Dermis microvascular lymphatic vessel endothelial cell (primary cell): Measurements from ENCODE around the gene PLEKHM1. TPM values are rescaled to one million over a fixed set of nuclear protein-coding genes. Genes with fewer than 3 reads are reported as not detected.
A peak's percentile ranks its signal among the peaks of the same experiment; 100 is the strongest.

Experiments used
- DNase-seq, 2 donors: peaks; one replicate each; pipeline versions ENCODE4 v3.0.0 to v3.0.0-alpha.2; 2010; ENCODE audit warnings: low read depth in 2 of 2
- total RNA-seq: library from RNA; depleted of rRNA; stranded (reverse); fragments of >200 nt; gene quantifications from 2 replicates; pipeline ENCODE4 v1.2.1, GENCODE V29; 2014

The PLEKHM1 gene
- total RNA-seq, 1 donor from 2014 or later, result 12.7 TPM

DNA sequence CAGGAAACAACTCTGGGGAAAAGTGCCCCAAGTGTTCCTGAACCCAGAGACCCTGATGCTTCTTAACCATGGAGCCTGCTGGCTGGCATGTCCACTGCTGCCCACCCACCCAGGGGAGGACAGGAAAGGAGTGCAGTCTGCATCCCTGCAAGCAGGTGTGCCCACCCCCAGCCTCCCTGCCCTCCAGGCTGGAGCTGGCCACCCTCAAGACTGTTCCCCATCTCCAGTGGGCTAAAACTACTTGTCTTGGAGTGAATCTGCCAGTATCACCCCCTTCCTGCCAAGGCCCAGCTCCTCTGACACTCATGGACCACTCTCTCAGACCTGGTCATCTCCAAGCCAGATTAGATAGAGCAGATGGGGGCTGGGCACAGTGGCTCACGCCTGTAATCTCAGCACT, 87.6 kb downstream of the PLEKHM1 start:
- DNase-seq, result no peak

DNA sequence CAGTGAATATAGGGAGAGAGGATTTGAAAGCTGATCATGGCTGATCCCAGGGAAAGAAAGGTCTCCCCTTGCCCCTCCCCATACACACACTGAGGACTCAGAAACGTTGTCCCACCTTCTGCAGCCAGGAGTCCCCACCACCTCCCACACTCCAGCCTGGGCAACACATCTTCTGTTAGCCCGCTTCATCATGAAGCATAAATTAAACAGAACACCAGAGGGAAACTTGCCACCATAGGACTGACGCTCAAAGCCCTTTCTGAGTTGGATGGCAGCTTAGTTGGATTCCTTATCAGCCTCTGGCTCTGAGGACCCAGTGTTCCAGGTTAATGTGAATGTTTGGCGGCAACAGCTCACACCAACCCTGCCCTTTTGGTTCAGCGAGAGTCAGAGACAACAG, 91.7 kb downstream of the PLEKHM1 start:
- DNase-seq, result no peak

DNA sequence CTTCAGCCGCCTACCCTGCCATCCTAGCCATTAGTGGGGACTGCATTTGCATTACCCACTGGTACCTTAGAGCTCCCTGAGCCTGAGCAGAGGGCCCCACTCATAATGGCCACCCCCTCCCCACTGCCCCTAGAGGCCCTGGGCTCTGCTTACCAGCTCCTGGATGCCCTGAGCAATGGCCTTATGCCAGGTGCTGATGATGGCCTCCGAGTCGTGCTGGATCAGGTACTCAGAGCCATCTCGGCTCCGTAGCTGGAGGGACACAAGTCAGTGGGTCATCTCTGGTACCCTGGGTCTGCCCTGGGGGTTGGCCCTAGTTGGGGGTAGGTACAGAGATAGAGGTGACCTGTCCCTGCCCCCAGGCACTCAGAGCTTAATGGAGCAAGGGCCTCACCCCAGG, 92.7 kb downstream of the PLEKHM1 start:
- no peak for DNase-seq

GRCh38 chr17:45396496-45397205, 93.9 kb downstream of the PLEKHM1 start:
- no peak for DNase-seq

DNA sequence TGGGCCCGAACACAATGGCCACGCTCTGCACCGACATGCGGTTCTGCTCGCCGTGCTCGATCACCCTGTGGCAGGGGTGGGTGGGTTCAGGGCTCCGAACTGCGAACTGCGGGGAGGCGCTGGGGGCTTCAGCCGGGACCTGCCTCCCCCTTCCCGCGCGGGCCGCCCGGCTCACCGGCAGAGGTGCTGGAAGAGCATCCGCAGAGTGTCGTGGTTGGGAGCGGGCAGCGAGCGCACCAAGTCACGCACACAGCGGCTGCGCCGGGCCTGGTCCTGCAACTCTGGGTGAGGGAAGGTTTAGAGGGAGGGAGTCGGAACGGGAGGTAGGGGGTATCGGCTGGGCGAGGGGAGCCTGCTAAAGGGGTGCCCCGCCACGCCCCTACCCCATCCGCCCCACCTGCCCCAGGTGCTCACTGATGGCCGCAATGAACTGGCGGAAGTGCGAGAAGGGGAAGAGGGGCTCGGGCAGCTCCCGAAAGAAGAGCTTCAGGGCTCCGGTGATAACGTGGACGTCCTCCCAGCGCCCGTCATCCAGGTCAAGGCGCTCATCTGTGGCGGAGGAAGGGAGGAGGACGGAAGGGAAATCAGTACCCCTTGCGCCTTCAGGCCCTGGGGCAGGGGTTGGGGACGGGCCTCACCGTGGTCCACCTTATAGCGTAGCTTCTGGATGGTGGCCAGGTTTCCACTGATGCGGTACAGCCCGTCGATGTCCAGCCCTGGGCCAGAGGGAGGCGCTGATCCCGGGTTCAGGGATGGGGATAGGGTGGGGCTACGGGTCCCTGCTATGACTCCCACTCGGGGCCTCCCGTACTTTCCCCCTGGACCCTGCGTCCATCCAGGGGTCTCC, 94.7 kb downstream of the PLEKHM1 start:
- no peak for DNase-seq

DNA sequence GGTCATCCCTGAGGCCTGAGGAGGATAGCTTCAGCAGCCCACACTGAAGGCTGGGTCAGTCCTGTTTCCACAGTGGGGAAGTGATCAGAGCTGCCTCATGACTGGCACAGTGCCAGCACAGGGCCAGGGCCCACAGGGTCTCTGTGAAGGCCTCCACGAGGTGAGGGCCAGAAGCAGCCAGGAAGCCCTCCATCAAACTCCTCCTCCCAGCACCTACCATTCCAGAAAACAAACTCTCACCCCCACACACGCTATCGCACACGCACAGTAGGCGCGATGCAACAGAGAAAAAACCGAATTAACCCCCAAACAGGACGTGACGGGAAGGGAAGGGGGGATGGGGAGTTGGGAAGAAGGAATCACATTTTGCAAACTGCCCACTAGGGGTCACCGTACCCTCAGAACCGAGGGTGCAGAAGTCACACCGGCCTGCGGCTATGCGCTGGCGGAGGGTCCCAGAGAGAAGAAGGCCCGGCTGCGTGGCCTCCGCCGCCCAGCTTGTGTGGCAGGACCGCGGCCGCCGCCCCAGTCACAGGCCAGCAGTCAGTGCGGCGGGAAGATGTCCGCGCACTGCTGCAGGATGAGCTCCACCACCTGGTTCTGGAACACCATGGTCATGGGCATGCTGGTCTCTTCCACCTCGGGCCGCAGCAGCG, 95.5 kb downstream of the PLEKHM1 start:
- DNase-seq, result peak; percentile 64 to 83

DNA sequence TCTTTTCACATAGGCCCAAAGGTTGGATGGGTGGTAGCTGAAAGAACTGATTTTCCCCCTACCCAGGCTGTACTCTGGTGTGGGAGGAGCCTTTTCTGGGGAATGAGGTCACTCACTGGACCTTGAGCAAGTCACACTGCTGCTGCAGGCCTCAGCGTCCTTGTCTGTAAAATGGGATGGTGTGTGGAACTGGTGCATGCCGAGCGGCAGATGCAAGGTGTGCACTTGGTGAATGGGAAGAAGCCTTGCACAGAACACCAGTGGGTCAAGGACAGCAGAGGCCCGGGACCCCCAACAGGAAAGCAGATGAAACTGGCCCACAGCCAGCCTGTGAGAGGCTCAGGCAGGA, 96.0 kb downstream of the PLEKHM1 start:
- no peak for DNase-seq

DNA sequence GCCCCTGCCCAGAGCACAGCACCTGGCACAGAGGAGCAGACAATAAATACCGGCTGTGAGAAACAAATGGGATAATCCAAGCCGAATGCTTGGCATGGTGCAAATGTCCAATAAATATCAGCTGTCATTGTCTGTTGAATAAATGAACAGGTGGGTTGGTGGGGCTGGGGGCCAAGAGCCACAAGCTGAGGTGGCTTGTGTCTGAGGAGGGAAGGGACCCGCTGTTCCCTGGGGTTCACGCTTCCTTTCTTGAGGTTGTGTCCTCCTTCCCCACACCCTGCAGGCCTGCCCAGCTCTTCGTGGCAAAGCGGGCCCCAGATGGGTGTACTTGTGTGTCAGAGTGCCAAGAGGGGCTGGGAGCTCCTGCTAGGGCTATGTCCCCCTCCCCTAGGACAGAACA, 96.4 kb downstream of the PLEKHM1 start:
- DNase-seq, result no peak

- DNase-seq, result no peak
Measured at GRCh38 chr17:45393411-45393810, 97.1 kb downstream of the PLEKHM1 start.

GRCh38 chr17:45391918-45392317, 98.6 kb downstream of the PLEKHM1 start:
- DNase-seq, result no peak

GRCh38 chr17:45391291-45391690, 99.2 kb downstream of the PLEKHM1 start:
- DNase-seq, result no peak

DNA sequence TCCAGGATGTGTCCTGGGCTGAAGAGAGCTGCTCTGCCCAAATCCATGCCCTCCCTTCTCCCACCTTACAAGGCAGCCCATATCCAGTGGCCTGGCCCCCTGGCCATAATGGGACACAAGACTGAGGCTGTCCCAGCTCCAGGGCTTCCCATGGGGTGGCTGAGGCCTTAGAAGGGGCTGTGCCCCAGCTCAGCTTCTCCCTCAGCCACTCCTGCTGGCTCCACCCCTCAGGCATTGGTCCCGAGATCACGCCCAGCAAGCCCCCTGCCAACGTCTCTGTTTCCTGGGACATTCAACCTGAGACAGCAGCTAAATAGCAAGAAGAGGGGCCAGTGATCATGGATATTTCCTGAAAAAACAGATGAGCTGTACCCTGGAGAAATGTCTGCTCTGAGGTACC, 101.2 kb downstream of the PLEKHM1 start:
- no peak for DNase-seq

DNA sequence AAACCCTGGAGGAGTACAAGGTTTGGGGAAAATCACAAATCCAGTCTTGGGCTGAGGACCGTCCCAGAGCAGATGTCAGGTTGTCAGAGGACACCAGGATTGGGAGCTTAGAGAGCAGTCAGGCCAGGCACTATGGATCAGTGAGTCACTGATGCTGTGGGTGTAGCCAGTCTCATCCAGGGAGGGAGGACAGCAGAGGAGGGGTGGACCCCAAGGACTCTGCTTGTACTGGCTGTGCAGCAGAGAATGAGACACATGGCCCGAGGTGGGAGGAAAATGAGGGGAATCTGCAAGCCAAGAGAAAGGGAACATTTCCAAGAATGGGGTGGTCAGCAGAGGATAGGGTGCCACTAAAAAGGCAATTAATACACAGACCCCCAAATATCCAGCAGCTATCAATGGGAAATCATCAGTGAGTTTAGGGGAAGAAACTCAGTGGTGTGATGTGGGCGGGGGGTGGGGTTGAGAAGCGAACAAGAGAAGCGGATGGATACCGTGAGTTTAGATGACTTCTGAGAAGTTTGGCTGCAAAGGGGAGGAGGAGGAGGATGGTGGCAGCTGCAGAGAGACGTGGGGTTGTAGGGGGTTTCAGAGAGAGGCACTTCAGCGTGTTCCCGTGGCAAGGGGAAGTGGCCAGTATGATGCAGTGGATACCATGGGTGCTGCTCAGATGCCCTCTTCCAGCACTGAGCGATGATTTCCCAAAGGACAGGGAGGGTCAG, 101.8 kb downstream of the PLEKHM1 start:
- no peak for DNase-seq

DNA sequence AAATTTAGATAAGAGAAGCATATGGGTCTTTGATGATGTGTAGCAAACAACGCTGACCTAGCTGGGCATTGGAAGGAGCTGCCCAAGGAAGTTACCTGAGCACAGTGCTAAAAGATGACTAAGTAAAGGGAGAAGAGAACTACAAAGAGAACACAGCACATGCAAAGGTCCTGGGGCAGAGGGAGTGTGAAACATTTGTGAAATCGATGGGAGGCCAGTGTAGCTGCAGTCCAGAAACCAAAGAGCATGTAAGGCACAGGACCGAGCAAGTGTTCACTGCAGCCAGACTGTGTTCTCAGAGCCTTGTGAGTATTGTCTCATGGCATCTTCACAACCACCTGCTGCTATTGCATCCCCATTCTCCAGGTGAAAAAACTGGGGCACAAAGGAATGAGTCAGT, 102.8 kb downstream of the PLEKHM1 start:
- no peak for DNase-seq

DNA sequence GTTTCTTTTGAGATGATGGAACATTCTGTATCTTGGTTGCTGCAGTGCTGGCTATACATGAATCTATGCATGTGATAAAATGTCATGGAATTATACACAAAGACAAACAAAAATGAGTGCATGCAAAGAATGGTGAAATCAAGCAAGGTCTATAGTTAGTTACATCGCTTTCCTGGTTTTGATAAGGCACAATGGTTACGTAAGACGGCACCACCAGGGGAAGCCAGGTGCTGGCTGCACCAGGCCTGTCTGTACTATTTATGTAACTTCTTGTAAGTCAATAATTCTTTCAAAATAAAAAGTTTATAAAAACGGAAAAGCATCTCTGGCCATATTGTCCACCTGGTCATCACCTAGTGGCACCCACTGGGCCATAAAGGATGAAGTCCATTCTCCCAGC, 104.3 kb downstream of the PLEKHM1 start:
- DNase-seq, result no peak

Other genes starting within 250 kb of the PLEKHM1 start
- gene SPATA32, start 228.6 kb downstream of the PLEKHM1 start, total RNA-seq, result not detected in 2 replicates
- 1.4 and 1.9 TPM in 2 replicates for gene MAP3K14, start 173.7 kb downstream of the PLEKHM1 start, total RNA-seq
- 19.3 and 37.0 TPM in 2 replicates for gene ARHGAP27, start 57.9 kb downstream of the PLEKHM1 start, total RNA-seq